Measurements from ENCODE around the gene SLC38A11.

GRCh38 chr2:164992818-164993217 is 37.5 kb upstream of the SLC38A11 start:
- TF ChIP-seq CTCF (IDR thresholded peaks at IDR 0.05) (peak; percentile 35; the same call in 1 of the 2 replicates), REST (IDR thresholded peaks at IDR 0.05; ENCODE audit: insufficient read depth in 1 of 2, low read depth in 2 of 2, low read length in 1 of 2) (no peak)
